Stimulated activated CD8-positive, alpha-beta memory T cell treated with anti-CD3 and anti-CD28 coated beads, Interleukin-12 subunit alpha, Interleukin-12 subunit beta, amount 100 ng/mL, for 1 hour (primary cell): ENCODE results near the gene FURIN.
A peak's percentile ranks its signal among the peaks of the same experiment; 100 is the strongest.
"Not testable (repeated sequence)": the region's sequence is repeated elsewhere in the genome, so short reads cannot be mapped to it uniquely, and the experiment has no call there.

Experiments used
- DNase-seq: peaks from one replicate; pipeline ENCODE4 v3.0.0-alpha.2; 2020; ENCODE audit warnings: low read depth

Gene FURIN

GRCh38 chr15:90868261-90868689, at the start of gene FURIN:
TSS of gene FURIN (plus strand) at chr15:90868588. CDS start at chr15:90875741, 7,153 bp downstream.
- no peak for DNase-seq

GRCh38 chr15:90819390-90819789, 49.0 kb upstream of the FURIN start:
- no peak for DNase-seq

DNA sequence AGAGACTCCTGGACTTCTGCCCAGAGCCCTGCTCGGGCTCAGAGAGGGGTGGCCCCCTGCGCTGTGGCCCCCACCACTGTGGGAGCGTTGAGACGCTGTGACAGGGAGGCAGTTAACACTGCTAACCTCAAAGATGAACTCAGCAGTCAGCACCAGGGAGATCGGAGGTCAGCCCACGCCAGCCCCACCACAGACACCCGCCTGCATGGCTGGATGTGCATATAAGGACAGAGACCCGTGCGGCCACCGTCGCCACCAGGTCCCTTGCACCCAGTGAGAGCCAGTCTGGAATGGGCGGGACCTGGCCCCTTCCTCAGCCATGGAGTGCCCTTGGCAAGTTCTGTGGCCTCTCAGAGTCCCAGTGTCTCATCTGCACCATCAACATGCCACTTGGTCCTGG, 48.5 kb upstream of the FURIN start:
- no peak for DNase-seq

- DNase-seq, result no peak
Observed at GRCh38 chr15:90820481-90820880, 47.9 kb upstream of the FURIN start.

DNA sequence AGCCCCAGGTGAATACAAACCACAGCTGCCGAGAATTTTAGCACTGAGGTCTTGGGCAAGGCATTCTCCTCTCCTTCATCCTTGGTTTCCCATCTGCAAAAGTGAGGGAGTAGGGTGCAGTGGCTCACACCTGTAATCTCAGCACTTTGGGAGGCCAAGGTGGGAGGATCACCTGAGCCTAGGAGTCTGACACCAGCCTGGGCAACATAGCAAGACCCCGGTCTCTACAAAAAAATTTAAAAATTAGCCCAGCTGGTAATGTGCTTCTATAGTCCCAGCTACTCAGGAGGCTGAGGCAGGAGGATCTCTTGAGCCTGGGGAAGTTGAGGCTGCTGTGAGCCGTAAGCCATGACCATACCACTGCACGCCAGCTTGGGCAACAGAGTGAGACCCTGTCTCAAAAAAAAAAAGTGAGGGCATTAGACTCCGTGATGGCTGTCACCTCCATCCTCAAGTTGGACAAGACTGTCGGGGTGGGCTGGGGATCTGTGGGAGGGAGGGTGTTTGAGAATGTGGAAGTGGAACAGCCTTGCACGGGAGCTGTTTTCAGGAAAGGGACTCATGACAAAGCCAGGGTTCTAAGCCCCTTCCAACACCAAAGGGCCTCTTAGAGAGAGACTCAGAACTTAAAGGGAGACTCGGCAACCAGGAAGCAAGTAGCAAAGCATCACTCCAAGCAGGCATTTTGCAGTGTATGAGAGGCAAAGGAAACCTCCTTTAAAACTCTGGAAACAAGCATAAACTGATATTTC, 46.0 kb upstream of the FURIN start:
- no peak for DNase-seq

GRCh38 chr15:90823455-90823974, 44.9 kb upstream of the FURIN start:
- DNase-seq, result no peak

DNA sequence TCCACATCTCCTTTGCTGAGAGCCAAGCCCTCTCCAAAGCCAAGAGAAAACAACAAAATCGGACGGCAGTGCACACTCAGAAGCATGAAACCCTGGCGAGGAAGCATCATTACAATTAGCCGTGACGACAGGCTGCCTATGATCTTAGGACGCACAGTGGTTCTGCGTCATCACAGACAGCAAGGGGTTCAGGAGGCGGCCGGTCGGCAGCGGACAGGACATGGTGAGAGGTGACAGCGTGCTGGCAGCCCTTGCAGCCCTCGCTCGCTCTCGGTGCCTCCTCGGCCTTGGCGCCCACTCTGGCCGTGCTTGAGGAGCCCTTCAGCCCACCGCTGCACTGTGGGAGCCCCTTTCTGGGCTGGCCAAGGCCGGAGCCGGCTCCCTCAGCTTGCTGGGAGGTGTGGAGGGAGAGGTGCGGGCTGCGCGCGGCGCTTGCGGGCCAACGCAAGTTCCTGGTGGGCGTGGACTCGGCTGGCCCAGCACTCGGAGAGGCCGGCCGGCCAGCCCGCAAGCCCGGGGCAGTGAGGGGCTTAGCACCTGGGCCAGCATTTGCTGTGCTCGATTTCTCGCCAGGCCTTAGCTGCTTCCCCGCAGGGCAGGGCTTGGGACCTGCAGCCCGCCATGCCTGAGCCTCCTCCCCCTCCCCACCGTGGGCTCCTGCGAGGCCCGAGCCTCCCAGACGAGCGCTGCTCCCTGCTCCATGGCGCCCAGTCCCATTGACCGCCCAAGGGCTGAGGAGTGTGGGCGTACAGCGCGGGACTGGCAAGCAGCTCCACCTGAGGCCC, 43.1 kb upstream of the FURIN start:
- DNase-seq, result not testable (repeated sequence)

DNA sequence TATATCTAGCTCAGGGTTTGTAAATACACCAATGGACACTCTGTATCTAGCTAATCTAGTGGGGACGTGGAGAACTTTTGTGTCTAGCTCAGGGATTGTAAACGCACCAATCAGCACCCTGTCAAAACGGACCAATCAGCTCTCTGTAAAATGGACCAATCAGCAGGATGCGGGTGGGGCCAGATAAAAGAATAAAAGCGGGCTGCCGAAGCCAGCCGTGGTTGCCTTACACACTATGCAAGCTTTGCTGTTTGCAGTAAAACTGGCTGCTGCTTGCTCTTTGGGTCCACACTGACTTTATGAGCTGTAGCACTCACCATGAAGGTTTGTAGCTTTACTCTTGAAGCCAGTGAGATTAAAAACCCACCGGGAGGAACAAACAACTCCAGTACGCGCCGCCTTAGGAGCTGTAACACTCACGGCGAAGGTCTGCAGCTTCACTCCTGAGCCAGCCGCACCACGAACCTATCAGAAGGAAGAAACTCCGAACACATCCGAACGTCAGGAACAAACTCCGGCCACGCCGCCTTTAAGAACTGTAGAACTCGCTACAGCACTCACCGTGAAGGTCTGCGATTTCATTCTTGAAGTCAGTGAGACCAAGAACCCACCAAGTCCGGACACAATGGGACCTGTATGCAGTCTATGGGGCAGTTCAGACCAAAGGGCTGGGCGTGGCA, 42.0 kb upstream of the FURIN start:
- not testable (repeated sequence) for DNase-seq

DNA sequence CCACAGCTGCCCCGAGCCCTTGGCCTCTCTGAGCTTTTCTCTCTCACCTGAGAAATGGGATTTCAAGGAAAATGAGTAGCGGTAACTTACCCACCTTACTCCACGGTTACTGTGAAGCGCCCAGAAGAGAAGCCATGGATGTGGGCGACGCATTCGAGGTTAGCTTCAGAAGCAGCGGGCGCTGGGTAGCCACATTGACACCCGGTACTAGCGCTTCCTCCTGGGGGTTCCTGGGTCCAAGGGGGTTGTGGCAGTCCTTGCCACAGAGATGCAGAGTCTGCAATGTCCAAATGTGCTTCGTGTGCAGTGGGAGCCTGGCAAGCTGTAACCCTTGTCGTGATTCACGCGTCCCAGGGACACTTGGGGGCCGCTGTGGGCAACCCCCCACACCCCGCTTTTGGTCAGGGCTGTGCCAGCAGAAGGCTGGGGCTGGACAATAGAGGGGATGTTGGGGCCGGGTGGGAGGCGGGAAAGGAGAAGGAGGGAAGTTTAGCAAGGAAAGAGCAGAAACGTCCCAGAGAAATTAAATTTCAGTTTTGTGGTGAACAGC, 41.4 kb upstream of the FURIN start:
- no peak for DNase-seq

DNA sequence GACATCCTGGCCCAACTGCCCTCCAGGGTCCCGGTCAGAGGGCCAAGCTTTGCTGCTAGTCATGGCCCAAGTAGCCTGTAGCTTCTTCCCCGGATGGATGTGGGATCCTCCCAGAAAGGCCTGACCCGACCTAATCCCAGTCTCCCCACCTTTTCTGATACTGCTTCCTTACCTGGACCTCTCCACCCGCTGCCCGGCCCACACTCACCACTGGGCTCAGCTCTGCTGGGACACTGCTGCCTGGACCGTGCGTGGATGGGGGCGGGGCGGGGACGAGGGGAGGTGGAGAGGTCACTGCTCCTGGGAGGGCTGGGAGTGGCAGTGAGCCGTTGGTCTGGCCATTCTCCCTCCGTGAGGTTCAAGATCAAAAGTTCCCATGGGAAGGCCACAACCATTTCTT, 40.3 kb upstream of the FURIN start:
- DNase-seq, result no peak

DNA sequence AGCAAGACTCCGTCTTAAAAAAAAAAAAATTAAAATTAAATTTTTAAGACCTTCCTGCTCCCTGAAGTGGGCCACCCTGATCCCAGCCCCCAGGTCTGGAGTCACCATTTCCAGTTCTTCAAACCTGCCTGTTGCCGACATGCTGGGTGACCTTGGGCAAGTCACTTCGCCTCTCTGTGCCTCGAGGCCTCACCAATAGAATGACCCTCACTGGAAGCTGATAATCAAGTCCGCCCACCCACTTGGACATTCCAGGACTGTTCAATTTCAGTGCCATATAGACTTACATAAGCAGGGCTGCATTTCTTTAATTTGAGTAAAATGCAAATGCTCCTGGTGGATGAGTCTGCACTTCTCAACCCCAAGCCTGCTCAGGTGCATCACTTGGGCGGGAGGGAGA, 39.3 kb upstream of the FURIN start:
- DNase-seq, result no peak

DNA sequence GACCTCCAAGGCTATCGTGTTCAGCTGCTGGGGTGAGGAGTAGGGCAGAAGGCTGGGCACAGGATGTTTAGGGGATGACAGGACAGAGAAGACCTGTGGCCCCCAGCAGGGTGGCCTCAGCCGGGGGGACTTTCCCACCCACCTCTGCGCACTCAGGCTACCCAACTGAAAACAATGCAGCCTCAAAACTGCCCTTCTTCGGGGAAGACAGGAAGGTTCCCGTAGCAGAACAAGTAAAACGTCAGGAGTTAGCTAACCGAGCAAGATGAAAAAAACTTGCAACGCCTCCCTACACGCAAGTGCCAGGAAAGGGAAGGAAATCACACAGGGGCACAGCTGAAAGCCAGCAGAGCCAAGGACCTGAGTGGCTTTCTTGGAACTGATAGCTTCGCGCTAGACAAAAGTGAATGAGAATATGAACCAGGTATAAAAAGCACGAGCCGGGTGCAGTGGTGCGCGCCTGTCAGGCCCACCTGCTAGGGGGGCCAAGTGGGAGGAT, 38.4 kb upstream of the FURIN start:
- DNase-seq, result no peak

GRCh38 chr15:90834626-90835025, 33.8 kb upstream of the FURIN start:
- DNase-seq, result no peak

DNA sequence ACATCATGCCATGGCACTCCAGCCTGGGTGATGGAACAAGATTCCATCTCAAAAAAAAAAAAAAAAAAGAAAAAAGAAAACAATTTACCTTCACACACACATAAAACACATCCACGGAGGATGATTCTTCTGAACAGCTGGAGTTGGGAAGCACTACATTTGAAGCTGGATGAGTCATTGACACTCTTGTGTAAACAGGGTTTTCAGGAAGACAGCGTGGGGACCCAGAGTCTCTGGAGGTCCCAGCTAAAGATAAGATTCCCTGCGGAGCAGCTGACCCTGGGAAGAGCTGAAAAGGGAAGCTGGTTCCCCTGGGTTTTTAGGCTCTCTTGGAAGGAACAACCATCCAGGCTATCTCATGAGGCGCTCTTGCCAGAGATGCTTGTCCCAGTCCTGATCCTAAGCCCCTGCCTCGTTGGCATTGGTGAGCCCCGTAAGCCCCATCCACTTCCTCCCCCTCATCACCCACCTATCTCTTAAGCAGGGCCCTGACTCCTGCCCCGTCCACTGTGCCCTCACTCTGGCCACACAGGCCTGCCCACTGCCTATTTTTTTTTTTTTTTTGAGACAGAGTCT, 32.0 kb upstream of the FURIN start:
- no peak for DNase-seq

DNA sequence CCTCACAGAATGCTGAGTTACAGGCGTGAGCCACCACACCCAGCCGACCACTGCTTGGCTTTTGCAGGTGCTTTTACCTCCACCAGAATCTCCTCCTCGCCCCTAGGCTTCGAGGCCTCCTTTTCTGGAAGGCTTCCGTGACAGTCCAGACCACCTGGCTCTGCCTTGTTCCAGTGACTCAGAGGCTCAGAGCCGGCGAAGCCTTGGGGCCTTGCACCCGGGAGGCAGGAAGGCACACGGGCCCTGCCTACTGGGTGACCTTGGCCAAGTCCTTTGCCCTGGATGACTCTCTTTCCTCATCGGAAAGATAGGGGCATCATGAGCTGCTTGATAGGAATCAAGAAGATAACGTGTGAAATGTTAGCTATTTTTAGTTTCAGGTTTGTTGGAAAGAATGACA, 31.3 kb upstream of the FURIN start:
- no peak for DNase-seq

DNA sequence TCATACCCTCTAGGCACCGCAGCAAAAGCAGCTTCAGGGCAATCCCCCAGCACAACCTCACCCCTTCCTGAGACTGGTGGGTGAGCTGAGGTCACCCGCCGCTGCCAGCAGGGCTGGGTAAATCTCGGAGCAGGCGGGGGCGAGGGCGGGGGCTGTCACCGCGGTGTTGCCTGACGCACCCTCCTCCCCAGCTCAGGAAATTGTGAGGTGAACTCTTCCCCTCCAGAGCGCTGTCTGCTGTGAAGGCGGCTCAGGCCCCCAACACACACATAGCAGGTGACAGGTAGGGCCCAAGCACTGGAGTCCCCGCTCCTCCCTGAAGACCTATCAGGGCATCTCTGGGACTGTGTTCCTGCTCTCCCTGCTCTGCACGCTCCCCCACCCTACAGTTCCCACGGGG, 30.2 kb upstream of the FURIN start:
- DNase-seq, result peak; percentile 79

DNA sequence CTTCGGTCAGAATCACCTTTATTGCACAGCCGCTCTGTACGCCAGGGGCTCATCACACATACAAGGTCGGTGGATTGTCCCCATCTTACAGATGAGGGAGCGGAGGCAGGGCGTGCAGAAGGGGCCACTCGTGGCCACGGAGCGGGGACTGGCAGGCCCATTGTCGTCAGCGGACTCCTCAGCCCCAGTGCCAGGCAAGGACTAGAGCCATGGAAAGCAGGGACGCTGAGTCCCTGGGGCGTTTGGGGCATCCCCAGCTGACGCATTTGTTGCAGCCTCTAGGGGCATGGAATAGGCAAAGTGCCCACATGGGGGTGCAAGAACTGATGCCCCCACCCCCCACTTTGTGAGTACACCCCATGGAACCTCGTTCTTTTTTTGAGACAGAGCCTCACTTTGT, 29.8 kb upstream of the FURIN start:
- DNase-seq, result no peak

- no peak for DNase-seq
Observed at GRCh38 chr15:90839187-90840071, 29.0 kb upstream of the FURIN start.

- no peak for DNase-seq
Observed at GRCh38 chr15:90840157-90840855, 28.1 kb upstream of the FURIN start.

DNA sequence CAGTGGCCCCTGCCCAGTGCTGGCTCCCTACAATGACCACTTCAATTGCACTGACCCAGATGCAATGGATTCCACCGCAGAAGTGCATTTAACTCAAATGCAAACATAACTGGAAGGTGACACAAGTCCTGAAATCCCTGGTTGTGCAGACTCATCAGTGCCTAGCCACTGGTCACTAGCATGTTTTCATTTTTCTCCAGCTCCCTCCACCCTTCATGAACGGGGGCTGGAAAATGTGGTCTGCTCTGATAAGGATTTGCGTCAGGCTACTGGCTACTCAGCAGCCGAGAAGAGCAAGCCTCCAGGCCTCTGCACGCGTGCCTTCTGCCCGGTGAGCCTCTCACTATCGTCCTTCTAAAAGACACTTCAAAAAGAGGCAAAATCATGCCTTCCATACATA, 27.4 kb upstream of the FURIN start:
- DNase-seq, result no peak
